NT2/D1 (cell line): ENCODE measurements around the gene HAGHL.

ENCODE experiments used
- SUZ12 ChIP-seq: IDR thresholded peaks from 2 replicates; pipeline ENCODE4 v1.6.1; 2011; ENCODE audit not compliant: insufficient read length, insufficient read depth; ENCODE audit errors: extremely low read depth
- YY1 ChIP-seq: IDR thresholded peaks from 2 replicates; pipeline ENCODE4 v1.6.1; 2011; ENCODE audit not compliant: insufficient read length, insufficient read depth

GRCh38 chr16:740459-740763 lies 13.5 kb downstream of the HAGHL start:
- TF ChIP-seq YY1 (no peak), SUZ12 (no peak)
